ENCODE data around the gene VAV2. TPM values are rescaled to one million over a fixed set of nuclear protein-coding genes. Genes with fewer than 3 reads are reported as not detected.

VAV2 gene
- total RNA-seq, 1 experiment from 2014 or later: 24.7 TPM

DNA sequence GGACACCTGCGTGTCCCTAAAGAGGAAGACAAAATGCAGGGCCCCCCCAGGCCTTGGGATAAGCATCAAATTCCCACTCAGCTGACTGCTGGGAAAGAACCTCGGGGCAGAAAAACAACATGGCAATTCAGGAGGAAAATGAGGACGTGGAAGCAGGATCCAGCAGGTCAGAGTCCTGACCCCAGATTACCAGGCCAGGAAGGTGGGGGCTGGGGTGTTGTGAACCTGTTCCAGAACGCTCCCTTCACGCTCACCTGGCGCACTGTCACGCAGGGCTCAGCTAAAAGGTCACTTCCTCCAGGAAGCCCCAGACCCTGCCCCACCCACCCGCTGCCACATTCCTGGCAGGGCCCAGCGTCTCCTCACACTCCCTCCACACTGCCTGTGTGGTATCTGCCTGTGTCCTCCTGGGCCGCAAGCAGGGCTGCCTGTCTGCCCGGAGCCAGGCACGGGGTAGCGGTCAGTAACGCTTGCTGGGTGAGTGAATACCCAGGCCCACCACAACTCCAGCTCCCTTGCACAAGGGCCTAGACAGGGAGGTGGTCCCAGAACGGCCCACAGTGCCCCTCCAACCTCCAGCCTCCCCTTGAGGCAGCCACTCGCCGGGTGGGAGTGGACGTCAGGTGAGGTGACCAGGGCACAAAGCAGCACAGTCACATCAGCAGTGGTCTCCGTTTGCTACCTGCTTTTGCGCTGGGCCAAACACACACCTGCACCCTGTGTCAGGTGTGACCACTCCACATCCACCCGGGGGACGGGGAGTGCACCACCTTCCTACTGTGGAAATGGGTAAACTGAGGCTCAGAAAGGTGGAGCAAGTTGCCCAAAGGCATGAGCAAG, 18.1 kb downstream of the VAV2 start:
- H3K27me3 ChIP-seq (ENCODE audit: control insufficient read depth, insufficient read depth, low read length): no peaks in the 10 kb centered on the region
- no peak for ATAC-seq
- H3K36me3 ChIP-seq (ENCODE audit: control insufficient read depth, insufficient read depth, low read length): no peaks in the 10 kb centered on the region
- DNase-seq (ENCODE audit: low read depth, low spot score): no peak
- ChIA-PET CTCF (no interaction called here), POLR2A (no interaction called here)
- TF ChIP-seq CTCF (IDR thresholded peaks at IDR 0.05) (no peak), SIN3A (IDR thresholded peaks at IDR 0.05; ENCODE audit: borderline replicate concordance, insufficient read depth, low read depth, low read length) (no peak), TCF7L2 (IDR thresholded peaks at IDR 0.05; ENCODE audit: low read depth, low read length) (no peak), POLR2AphosphoS5 (IDR thresholded peaks at IDR 0.05; ENCODE audit: low read depth, low read length) (no peak)
- TF ChIP-seq, protein P1, sequence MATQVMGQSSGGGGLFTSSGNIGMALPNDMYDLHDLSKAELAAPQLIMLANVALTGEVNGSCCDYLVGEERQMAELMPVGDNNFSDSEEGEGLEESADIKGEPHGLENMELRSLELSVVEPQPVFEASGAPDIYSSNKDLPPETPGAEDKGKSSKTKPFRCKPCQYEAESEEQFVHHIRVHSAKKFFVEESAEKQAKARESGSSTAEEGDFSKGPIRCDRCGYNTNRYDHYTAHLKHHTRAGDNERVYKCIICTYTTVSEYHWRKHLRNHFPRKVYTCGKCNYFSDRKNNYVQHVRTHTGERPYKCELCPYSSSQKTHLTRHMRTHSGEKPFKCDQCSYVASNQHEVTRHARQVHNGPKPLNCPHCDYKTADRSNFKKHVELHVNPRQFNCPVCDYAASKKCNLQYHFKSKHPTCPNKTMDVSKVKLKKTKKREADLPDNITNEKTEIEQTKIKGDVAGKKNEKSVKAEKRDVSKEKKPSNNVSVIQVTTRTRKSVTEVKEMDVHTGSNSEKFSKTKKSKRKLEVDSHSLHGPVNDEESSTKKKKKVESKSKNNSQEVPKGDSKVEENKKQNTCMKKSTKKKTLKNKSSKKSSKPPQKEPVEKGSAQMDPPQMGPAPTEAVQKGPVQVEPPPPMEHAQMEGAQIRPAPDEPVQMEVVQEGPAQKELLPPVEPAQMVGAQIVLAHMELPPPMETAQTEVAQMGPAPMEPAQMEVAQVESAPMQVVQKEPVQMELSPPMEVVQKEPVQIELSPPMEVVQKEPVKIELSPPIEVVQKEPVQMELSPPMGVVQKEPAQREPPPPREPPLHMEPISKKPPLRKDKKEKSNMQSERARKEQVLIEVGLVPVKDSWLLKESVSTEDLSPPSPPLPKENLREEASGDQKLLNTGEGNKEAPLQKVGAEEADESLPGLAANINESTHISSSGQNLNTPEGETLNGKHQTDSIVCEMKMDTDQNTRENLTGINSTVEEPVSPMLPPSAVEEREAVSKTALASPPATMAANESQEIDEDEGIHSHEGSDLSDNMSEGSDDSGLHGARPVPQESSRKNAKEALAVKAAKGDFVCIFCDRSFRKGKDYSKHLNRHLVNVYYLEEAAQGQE (IDR thresholded peaks at IDR 0.05; ENCODE audit: insufficient read depth in 1 of 2, low read depth in 2 of 2, low read length in 1 of 2): no peak
- H3K4me1 ChIP-seq (ENCODE audit: control insufficient read depth, insufficient read depth, low read length): peaks cover 20% of the 10 kb centered on the region
- H3K27ac ChIP-seq (ENCODE audit: low read length): no peak overlapping the region
- intact Hi-C loops (cut with micrococcal nuclease; ENCODE audit: unreplicated experiment): no loop called here
- H3K4me3 ChIP-seq (ENCODE audit: low read depth in 2 of 2, low read length in 2 of 2): no peak overlapping the region
- in situ Hi-C loops (cut with HindIII; ENCODE audit: low pct_unique_long_range_greater_than_20kb, low sequenced_read_pairs): no loop called here
- BruUV-seq (replicated peaks): no TSS peak
- no peaks in the 10 kb centered on the region for H3K9me3 ChIP-seq (ENCODE audit: control insufficient read depth, insufficient read depth, low read depth, low read length)

DNA sequence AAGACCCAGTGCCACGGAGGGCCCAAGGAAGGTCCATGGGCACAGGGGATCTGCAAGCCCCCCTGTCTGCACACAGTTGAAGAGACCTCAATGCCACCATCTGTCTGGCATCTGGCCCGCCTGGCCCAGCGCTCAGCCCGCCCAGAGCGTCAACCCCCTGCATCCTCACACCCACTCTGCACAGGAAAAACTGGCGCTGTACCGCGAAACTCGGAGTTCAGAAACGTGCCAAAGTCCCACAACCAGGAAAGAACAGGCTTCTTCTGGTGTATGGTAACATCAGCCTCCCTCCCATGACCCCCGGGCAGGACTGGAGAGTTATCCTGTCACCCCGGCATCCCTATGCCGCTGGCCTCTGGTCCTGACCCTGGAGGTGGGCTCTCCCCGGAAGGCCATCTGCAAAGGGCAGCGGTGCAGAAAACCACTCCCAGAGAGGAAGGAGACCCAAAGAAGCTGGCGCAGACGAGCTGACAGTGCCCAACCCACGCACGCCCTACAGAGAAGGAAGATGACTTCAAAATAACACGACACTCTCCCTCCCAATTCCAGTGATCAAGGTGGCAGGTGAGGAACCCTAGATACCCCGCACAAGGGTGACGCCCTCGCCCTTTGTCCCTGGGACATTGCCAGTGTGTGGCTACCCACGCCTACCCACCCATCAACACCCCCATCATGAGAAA, 18.9 kb downstream of the VAV2 start:
- Histone ChIP-seq H3K9me3 (ENCODE audit: control insufficient read depth, insufficient read depth, low read depth, low read length) (no peaks in the 10 kb centered on the region), H3K36me3 (ENCODE audit: control insufficient read depth, insufficient read depth, low read length) (no peaks in the 10 kb centered on the region), H3K4me3 (ENCODE audit: low read depth in 2 of 2, low read length in 2 of 2) (no peak overlapping the region), H3K4me1 (ENCODE audit: control insufficient read depth, insufficient read depth, low read length) (peaks cover 20% of the 10 kb centered on the region), H3K27ac (ENCODE audit: low read length) (no peak overlapping the region), H3K27me3 (ENCODE audit: control insufficient read depth, insufficient read depth, low read length) (no peaks in the 10 kb centered on the region)
- BruUV-seq (replicated peaks): no TSS peak
- ATAC-seq (no peak), DNase-seq (ENCODE audit: low read depth, low spot score) (no peak)
- ChIA-PET CTCF (no interaction called here), POLR2A (no interaction called here)
- in situ Hi-C loops (cut with HindIII; ENCODE audit: low pct_unique_long_range_greater_than_20kb, low sequenced_read_pairs): no loop called here
- intact Hi-C loops (cut with micrococcal nuclease; ENCODE audit: unreplicated experiment): no loop called here
- TF ChIP-seq POLR2AphosphoS5 (IDR thresholded peaks at IDR 0.05; ENCODE audit: low read depth, low read length): no peak
